Nephron progenitor cell (in vitro differentiated cells): Measurements from ENCODE around the gene ZEB2.
A peak's percentile ranks its signal among the peaks of the same experiment; 100 is the strongest.

Experiments used
- DNase-seq: peaks from one replicate; pipeline ENCODE4 v3.0.0; 2021
- H3K27ac Mint-ChIP-seq: 2 replicates; pipeline ENCODE4 v1.8.0; 2021; ENCODE audit warnings: mild to moderate bottlenecking, moderate library complexity, mixed read lengths
- H3K27me3 Mint-ChIP-seq: 2 replicates; pipeline ENCODE4 v1.8.0; 2021; ENCODE audit warnings: mild to moderate bottlenecking, low read depth, mixed read lengths; ENCODE audit not compliant: poor library complexity
- H3K36me3 Mint-ChIP-seq: 2 replicates; pipeline ENCODE4 v1.8.0; 2021; ENCODE audit warnings: low read depth, mixed read lengths
- H3K4me1 Mint-ChIP-seq: 2 replicates; pipeline ENCODE4 v1.8.0; 2021; ENCODE audit warnings: mixed read lengths
- H3K4me3 Mint-ChIP-seq: 2 replicates; pipeline ENCODE4 v1.8.0; 2021; ENCODE audit warnings: mild to moderate bottlenecking, moderate library complexity, mixed read lengths
- H3K9me3 Mint-ChIP-seq: 2 replicates; pipeline ENCODE4 v1.8.0; 2021; ENCODE audit warnings: mild to moderate bottlenecking, moderate library complexity, mixed read lengths
- CTCF ChIP-seq: fragments of 200-600 bp; sonication (generic); IDR thresholded peaks from 2 replicates; pipeline ENCODE4 v1.5.0; 2021; ENCODE audit warnings: antibody characterized with exemption

Gene ZEB2

DNA sequence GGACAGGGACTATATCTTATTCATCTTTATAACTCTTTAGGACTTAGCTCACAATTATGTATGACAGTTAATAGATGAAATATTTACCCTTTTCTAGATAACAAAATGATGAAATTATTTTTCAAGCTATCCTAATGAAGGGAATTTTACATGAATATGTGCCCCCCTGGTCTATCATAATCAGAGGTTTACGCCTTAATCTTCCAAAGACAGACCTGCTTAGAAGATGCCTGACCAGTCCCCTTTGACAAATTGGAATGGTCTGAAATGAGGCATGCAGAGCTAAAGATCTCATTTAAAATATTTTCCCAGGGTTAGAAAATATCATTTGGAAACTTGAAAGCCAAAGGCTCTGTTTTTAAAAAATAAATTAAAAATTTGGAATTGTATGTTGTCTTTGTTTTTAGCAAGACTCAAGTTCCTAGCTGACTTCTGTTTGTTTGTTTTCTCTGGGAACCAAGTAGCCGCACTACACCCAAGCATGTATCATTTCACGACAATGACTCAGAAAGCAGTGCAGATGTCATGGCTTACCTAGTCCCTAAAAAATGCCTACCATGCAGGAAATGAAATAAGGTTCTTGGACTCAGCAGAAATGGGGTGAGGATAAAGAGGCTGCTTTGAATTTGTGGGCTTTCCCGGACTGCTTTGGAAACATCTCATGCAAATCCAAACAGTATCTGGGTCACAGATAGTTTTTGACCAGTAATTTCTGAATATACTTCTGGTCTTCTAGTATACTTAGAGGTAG, 162.1 kb downstream of the ZEB2 start:
- no peak overlapping the region for H3K4me3 Mint-ChIP-seq
- H3K27me3 Mint-ChIP-seq, result peaks cover 4% of the 10 kb centered on the region
- no peak for DNase-seq
- peaks cover 28% of the 10 kb centered on the region for H3K4me1 Mint-ChIP-seq
- H3K27ac Mint-ChIP-seq, result no peak overlapping the region
- peaks cover 5% of the 10 kb centered on the region for H3K9me3 Mint-ChIP-seq
- peaks cover 5% of the 10 kb centered on the region for H3K36me3 Mint-ChIP-seq
- TF ChIP-seq CTCF, result no peak

GRCh38 chr2:144356402-144356801, 163.5 kb downstream of the ZEB2 start:
- Mint-ChIP-seq H3K27ac (no peak overlapping the region), H3K4me3 (no peak overlapping the region), H3K4me1 (peaks cover 40% of the 10 kb centered on the region), H3K36me3 (peaks cover 5% of the 10 kb centered on the region), H3K9me3 (peaks cover 5% of the 10 kb centered on the region), H3K27me3 (no peaks in the 10 kb centered on the region)
- no peak for DNase-seq
- no peak for TF ChIP-seq CTCF

GRCh38 chr2:144354953-144355352, 165.0 kb downstream of the ZEB2 start:
- H3K4me3 Mint-ChIP-seq, result no peak overlapping the region
- H3K4me1 Mint-ChIP-seq, result peaks cover 55% of the 10 kb centered on the region
- H3K36me3 Mint-ChIP-seq, result peaks cover 5% of the 10 kb centered on the region
- H3K27ac Mint-ChIP-seq, result no peak overlapping the region
- DNase-seq, result no peak
- peaks cover 5% of the 10 kb centered on the region for H3K9me3 Mint-ChIP-seq
- H3K27me3 Mint-ChIP-seq, result no peaks in the 10 kb centered on the region
- no peak for TF ChIP-seq CTCF

- H3K27ac Mint-ChIP-seq, result peak overlapping the region; percentile 70
- H3K4me1 Mint-ChIP-seq, result peaks cover 81% of the 10 kb centered on the region
- no peak for DNase-seq
- H3K27me3 Mint-ChIP-seq, result no peaks in the 10 kb centered on the region
- no peak for TF ChIP-seq CTCF
- H3K36me3 Mint-ChIP-seq, result no peaks in the 10 kb centered on the region
- H3K9me3 Mint-ChIP-seq, result peaks cover 5% of the 10 kb centered on the region
- no peak overlapping the region for H3K4me3 Mint-ChIP-seq
Measured at GRCh38 chr2:144351687-144352086, 168.2 kb downstream of the ZEB2 start.

DNA sequence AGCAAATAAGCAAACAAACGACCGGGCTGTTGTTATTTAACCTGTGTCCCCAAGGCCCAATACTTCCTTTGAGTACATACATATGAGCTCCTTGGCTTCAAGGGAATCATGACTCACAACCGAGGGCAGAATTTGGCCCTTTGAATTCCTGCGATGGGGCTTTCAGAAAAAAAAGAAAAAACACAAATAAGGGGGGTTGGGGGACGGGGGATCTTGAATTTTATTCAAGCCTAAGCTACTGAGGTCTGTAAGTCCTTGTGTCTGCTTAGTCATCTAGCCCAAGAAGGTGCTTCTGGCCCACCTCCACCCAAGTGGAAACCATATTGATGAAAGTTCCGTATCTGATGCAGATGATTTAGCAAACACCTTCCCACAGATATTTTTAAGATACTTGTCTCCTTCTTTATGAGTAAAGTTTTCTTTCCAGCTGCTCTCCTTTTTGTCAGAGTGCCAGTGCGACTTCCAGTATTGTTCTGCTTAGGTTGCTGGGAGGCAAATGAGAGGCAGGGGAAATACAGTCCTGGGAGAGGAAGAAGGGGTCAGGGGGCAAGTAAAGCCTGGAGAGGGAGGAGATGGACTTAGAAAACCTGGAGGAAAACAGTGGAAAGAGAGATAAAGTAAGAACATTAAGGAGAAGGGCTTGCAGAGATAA, 169.6 kb downstream of the ZEB2 start:
- Mint-ChIP-seq H3K36me3 (no peaks in the 10 kb centered on the region), H3K4me3 (peak overlapping the region; percentile 53), H3K27ac (peak overlapping the region; percentile 99), H3K4me1 (peaks cover 75% of the 10 kb centered on the region), H3K9me3 (no peaks in the 10 kb centered on the region), H3K27me3 (no peaks in the 10 kb centered on the region)
- no peak for TF ChIP-seq CTCF
- peak; percentile 6 for DNase-seq
